ENCODE measurements around the gene NEMF.
"Not testable (repeated sequence)": the region's sequence is repeated elsewhere in the genome, so short reads cannot be mapped to it uniquely, and the experiment has no call there.

NEMF gene

GRCh38 chr14:49875640-49876198 is 23.1 kb upstream of the NEMF start:
- no peak for DNase-seq

GRCh38 chr14:49873548-49873947 is 21.0 kb upstream of the NEMF start:
- not testable (repeated sequence) for DNase-seq

DNA sequence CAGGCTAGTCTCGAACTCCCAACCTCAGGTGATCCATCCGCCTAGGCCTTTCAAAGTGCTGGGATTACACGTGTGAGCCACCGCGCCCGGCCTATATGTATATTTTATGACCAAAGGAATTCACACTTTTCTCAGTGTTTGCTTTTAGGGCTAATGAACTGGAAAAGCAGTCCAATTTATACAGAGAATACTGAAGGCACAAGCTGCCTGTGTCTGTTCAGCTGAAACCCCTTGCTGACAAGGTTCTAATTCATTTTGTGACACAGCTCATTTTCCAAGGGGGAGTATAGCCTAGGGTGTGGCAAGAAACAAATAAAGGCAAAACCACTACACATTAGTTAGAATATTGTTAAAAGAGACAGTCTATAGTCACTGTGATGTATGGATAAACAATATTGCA is 18.3 kb upstream of the NEMF start:
- no peak for DNase-seq

DNA sequence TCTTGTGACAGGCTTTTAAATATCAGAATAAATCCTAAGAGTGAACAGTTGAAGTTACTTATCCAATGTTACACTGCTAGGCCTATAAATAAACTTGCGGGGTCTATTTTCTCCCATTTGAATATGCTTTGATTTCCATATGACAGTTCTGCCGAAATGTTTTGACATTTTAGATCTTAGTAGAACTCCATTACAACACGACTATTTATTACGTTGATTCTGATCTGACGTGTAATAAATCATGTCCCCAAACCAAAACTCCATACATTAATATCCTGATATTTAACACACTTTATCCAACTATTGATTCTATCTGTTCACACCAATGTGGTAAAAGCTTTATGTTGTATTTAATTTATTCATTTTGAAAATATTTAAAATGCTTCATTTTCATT is 16.1 kb upstream of the NEMF start:
- no peak for DNase-seq

DNA sequence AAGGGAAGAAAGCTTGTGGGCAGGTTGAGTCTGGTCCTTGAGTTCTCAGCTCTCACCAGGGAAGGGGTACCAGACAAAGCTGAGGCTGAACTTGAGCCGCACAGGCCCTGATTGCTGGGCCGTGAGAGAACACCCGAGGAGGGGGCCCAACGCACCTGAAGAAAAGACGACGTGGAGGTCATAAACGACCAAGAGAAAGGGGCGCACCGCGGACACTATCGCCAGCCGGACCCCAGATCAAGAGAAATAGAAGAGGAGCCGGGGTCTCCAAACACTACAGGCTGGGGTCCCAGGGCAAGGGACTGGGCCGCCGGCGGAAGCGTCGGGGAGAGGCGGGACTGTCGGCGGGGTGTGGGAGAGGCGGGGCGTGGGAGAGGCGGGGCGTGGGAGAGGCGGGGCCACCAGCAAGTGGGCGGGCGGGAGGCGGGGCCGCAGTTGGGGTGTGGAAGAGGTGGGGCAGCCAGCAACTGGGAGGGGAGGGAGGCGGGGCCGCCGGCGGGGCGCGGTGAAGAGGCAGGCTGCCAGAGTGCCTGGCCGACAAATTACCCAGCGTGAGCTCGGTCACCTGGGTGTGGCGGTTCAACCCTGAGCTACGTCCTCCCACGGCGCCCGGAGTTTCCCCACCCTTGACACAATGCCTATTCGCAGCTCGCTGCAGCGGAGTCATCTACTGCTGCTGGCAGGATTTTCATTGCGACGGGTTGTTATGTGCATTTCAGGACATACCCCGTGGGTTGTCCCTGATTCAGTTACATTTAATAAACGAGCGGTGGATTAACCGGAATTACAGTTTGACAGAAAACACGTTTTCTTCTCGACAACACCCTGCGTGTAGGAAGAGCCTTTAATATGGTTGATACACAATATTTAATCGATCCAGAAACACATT is 15.5 kb upstream of the NEMF start:
- peak; percentile 97 for DNase-seq

- DNase-seq = peak; percentile 53
These were observed 12.9 kb upstream of the NEMF start for GRCh38 chr14:49865431-49865859.

DNA sequence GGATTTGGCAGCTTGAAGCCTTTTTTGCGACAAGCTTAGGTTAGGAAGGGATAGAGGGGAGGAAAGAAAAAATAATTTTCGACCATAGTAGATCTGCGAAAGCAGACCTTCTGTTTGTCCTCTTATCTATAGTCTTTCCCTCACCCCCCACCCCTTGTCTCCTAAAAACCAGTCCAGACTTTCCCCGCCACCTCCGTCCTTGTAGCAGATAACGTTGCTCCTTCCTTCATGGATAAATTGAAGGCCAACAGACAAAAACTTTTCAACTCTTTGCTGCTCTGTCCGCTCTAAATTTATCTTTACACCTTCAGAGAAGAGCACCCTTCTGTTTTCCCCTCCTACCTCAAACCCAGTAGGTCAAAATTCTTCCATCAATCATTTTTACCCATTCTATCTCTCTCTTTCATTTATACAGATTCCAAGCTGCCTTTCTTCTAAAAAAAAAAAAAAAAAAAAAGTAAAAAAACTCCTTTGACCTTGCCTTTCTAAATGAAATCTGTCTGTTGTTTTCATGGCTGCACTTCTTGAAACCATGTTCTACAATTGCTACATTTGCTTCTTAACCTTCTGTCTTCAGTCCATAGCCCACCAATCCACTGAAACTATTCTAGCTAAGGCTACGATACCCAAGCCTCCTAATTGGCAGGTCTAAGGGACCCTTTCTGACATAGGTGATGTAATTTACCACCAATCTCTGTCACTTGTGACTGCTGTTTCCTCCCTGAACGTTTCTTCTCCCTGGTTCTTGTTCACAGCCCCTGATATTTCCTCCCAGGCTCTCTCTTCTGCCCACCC is 11.1 kb upstream of the NEMF start:
- DNase-seq = peak; percentile 10

DNA sequence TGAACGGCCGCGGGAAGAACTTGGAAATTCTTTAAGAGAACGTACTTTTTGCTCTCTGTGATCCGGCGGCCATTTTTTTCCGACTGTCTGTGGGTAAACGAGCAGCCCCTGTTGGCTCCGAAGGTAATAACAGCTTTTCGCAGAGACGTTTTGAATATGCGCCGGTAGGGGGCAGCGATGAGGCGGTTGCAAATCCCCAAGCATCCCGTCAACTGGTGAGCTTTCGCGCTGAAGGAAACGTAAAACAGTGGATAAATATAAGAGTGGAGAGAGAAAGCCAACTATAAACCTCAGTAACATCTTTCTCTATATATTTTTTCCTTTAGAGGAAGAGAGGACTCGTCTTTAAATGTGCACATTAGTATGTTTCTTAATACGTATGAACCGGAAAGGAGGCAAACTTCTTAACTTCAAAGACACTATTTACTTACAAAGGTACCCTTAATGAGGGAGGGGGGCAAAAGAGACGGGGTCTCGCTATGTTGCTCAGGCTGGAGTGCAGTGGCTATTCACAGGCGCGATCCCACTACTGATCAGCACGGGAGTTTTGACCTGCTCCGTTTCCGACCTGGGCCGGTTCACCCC is 9.6 kb upstream of the NEMF start:
- DNase-seq = peak; percentile 82

DNA sequence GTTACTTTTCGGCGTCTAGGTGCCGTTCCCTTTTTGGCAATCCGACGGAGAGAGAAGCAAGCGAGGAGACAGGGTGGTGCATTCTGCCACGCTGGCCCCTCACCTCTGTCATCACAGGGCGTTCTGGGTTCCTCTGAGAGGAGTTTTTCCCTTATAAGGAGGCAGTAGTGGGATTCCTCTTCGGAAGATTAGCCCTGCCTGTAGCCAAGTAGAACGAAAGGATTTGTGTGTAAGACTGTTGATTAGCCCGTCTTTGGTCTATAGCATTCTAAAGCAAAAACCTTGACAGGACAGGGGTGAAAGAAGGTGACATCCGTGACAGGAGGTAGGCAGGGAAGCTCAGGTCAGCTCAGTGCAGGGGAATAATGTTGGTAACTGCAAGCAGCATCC is 9.1 kb upstream of the NEMF start:
- peak; percentile 59 for DNase-seq

- DNase-seq = no peak
These were observed 8.6 kb upstream of the NEMF start for GRCh38 chr14:49860988-49861698.

GRCh38 chr14:49858383-49858782 is 5.8 kb upstream of the NEMF start:
- DNase-seq = no peak

- DNase-seq = no peak
These were observed 4.9 kb upstream of the NEMF start for GRCh38 chr14:49857427-49858003.

GRCh38 chr14:49853572-49854375 is 1.2 kb upstream of the NEMF start:
- DNase-seq = no peak

GRCh38 chr14:49853158-49853477 is 530 bp upstream of the NEMF start:
- no peak for DNase-seq

DNA sequence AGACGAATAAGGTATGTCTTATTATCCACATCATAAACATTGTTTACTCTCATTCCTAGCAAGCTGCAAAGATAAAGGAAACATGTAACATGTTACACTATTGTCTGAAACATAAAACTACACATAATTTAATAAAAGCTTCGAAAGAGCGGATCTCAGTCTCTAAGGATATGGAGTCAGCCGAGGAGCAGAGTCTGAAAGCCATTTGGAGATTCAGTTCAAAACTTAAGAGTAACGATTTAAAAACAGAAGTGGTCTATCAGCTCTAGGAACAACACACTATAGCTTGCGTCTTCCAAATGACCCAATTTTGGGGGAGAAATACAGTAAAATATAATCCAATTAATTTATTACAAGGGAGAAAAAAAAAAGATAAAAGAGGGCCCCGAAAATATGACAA is 775 bp downstream of the NEMF start:
- no peak for DNase-seq

DNA sequence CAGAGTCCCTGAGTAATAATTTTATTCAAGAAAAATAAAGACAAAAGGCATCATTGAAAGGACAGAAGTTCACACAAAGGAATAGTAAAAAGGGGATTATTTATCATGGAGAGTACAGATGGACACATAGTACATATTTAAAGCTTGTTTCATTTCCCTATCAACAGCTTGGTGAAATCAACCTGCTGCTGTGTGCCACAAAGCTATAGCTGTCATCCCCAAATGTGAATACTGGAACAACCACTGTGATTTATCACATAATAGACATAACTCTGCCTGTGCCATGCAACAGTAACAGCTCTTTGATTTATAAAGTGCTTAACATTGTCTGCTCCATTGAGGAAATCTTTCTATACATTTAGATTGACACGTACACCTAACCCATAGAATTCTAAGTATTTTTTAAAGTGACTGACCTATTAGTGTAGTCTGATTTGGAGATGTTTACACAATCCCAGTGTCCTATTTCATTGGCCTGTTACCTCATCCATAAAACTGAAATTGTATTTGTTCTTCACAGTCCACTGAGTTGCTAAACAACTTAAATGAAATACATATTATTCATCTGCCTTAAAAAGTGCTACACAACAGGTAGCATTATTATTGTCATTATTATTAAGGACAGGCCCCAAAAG is 3.3 kb downstream of the NEMF start:
- DNase-seq = no peak

GRCh38 chr14:49828640-49829039 is 23.9 kb downstream of the NEMF start:
- no peak for DNase-seq

- DNase-seq = no peak
These were observed 32.4 kb downstream of the NEMF start for GRCh38 chr14:49820176-49820575.

GRCh38 chr14:49816844-49817243 is 35.7 kb downstream of the NEMF start:
- DNase-seq = no peak

DNA sequence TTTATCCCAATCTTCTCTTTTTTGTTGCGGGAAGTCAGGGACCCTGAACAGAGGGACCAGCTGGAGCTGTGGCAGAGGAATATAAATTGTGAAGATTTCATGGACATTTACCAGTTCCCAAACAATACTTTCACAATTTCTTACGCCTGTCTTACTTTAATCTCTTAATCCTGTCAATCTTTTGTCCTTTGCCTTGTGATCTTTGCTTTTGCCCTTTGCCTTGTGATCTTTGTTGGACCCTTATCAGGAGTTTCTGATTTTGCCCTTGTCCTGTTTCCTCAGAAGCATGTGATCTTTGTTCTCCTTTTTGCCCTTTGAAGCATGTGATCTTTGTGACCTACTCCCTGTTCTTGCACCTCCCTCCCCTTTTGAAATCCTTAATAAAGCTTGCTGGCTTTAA is 36.5 kb downstream of the NEMF start:
- not testable (repeated sequence) for DNase-seq

GRCh38 chr14:49808780-49809179 is 43.8 kb downstream of the NEMF start:
- DNase-seq = no peak

All from NCI-H146 (cell line).